Esophagus squamous epithelium (tissue), 4 donors: Measurements from ENCODE around the gene KLHL21.

Source experiments
- CTCF ChIP-seq, 6 experiments: fragments of 450-650 bp in 4 of 6; fragments of 200-600 bp in 2 of 6; sonication (generic) in 2 of 6; IDR thresholded peaks; one replicate each; pipeline ENCODE4 v1.5.1; 2016 to 2019; ENCODE audit warnings: antibody characterized with exemption in 6 of 6, mild to moderate bottlenecking in 4 of 6, moderate library complexity in 4 of 6
- POLR2A ChIP-seq, 4 donors: fragments of 450-650 bp; IDR thresholded peaks; one replicate each; pipeline ENCODE4 v1.6.1; 2017; ENCODE audit warnings: antibody characterized with exemption in 4 of 4, mild to moderate bottlenecking in 4 of 4, moderate library complexity in 3 of 4

GRCh38 chr1:6582370-6582769 lies 20.3 kb downstream of the KLHL21 start:
- TF ChIP-seq CTCF (IDR thresholded peaks at IDR 0.05) = no peak
- no peak for TF ChIP-seq POLR2A (IDR thresholded peaks at IDR 0.05)
